Endothelial cell of umbilical vein (primary cell): ENCODE results near the gene CSGALNACT2. TPM values are rescaled to one million over a fixed set of nuclear protein-coding genes. Genes with fewer than 3 reads are reported as not detected.

Experiments
- BruUV-seq: library from RNA; stranded (reverse); fragments of 400-500 nt; replicated peaks from 2 replicates; lab custom pipeline; 2021; lab: Mats Ljungman, UMichigan
- CTCF ChIA-PET: fragments of 300-600, 350-600 bp; sonication (Branson Sonifier 250); formaldehyde crosslinking; loops from one replicate; lab custom pipeline; 2021; ENCODE audit warnings: antibody characterized with exemption, inconsistent platforms; lab: Charles Lee
- POLR2A ChIA-PET: fragments of 300-600, 350-600 bp; sonication (Branson Sonifier 250); formaldehyde crosslinking; loops from one replicate; lab custom pipeline; 2021; ENCODE audit warnings: antibody characterized with exemption, inconsistent platforms; lab: Charles Lee
- DNase-seq: peaks from one replicate; pipeline ENCODE4 v3.0.0-alpha.2; 2011; ENCODE audit warnings: low read depth, low spot score
- FAIRE-seq: peaks from 2 replicates; lab custom pipeline; 2011; peaks lifted over from hg19 to GRCh38; lab: Jason Lieb, UNC
- H2AFZ ChIP-seq: 2 replicates; pipeline ENCODE4 v1.6.0; 2012; ENCODE audit warnings: low read depth, low read length, control low read depth, inconsistent platforms
- H3K27ac ChIP-seq: 2 replicates; pipeline ENCODE4 v1.5.1; 2011; ENCODE audit warnings: low read depth, mild to moderate bottlenecking, control low read depth, low read length, moderate library complexity; ENCODE audit not compliant: insufficient read depth
- H3K27me3 ChIP-seq, 2 experiments: 2 replicates each; pipeline versions ENCODE4 v1.6.0 to v1.6.1; 2011; ENCODE audit warnings: low read length in 2 of 2, mixed read lengths in 1 of 2; ENCODE audit not compliant: control insufficient read depth in 2 of 2, insufficient read depth in 2 of 2
- H3K36me3 ChIP-seq, 2 experiments: 2 replicates in 1 of 2; 3 replicates in 1 of 2; pipeline ENCODE4 v1.5.1; 2011; ENCODE audit warnings: low read length in 2 of 2, mild to moderate bottlenecking in 1 of 2, moderate library complexity in 1 of 2; ENCODE audit not compliant: control insufficient read depth in 2 of 2, insufficient read depth in 2 of 2; ENCODE audit errors: extremely low read depth in 1 of 2
- H3K4me1 ChIP-seq: 3 replicates; pipeline ENCODE4 v1.5.1; 2011; ENCODE audit warnings: mild to moderate bottlenecking, low read length; ENCODE audit not compliant: control insufficient read depth, insufficient read depth; ENCODE audit errors: extremely low read depth
- H3K4me2 ChIP-seq: 2 replicates; pipeline ENCODE4 v1.6.1; 2011; ENCODE audit warnings: low read length, control low read depth, mixed read lengths; ENCODE audit not compliant: insufficient read depth
- H3K4me3 ChIP-seq, 3 experiments: fragments of 200-600 bp in 1 of 3; sonication (generic), shearing (Covaris generic) in 1 of 3; replicated peaks in 1 of 3; 2 replicates each; pipeline ENCODE4 v1.5.1; 2011 to 2016; ENCODE audit warnings: control low read depth in 3 of 3, low read length in 3 of 3, mild to moderate bottlenecking in 2 of 3, inconsistent platforms in 1 of 3, low read depth in 1 of 3, moderate library complexity in 1 of 3; ENCODE audit not compliant: insufficient read depth in 1 of 3
- H3K79me2 ChIP-seq: 2 replicates; pipeline ENCODE4 v1.6.0; 2012; ENCODE audit warnings: low read length, inconsistent platforms; ENCODE audit not compliant: control insufficient read depth, insufficient read depth
- H3K9ac ChIP-seq: replicated peaks from 2 replicates; pipeline ENCODE3; 2011; ENCODE audit warnings: low read length, control low read depth; ENCODE audit not compliant: insufficient read depth; ENCODE audit errors: extremely low read depth
- H3K9me1 ChIP-seq: replicated peaks from 3 replicates; pipeline ENCODE4 v1.6.0; 2011; ENCODE audit warnings: mild to moderate bottlenecking, low read length; ENCODE audit not compliant: control insufficient read depth, insufficient read depth; ENCODE audit errors: extremely low read depth
- H3K9me3 ChIP-seq: replicated peaks from 2 replicates; pipeline ENCODE4 v1.5.1; 2012; ENCODE audit warnings: low read length, inconsistent platforms; ENCODE audit not compliant: control insufficient read depth, insufficient read depth
- H4K20me1 ChIP-seq: replicated peaks from 2 replicates; pipeline ENCODE3; 2011; ENCODE audit warnings: mild to moderate bottlenecking, low read length; ENCODE audit not compliant: control insufficient read depth, insufficient read depth; ENCODE audit errors: extremely low read depth
- EZH2 ChIP-seq: IDR thresholded peaks from 2 replicates; pipeline ENCODE4 v1.6.1; 2012; ENCODE audit warnings: borderline replicate concordance, low read depth, mild to moderate bottlenecking, moderate library complexity, low read length, inconsistent platforms; ENCODE audit not compliant: severe bottlenecking
- FOS ChIP-seq: IDR thresholded peaks from 2 replicates; pipeline ENCODE4 v1.6.1; 2011; ENCODE audit warnings: mild to moderate bottlenecking, low read length, moderate library complexity, borderline replicate concordance; ENCODE audit not compliant: insufficient read depth
- GATA2 ChIP-seq: IDR thresholded peaks from 2 replicates; pipeline ENCODE4 v1.7.0; 2011; ENCODE audit warnings: low read depth, mild to moderate bottlenecking, moderate library complexity, mixed read lengths, low read length; ENCODE audit not compliant: insufficient read length, insufficient read depth
- JUN ChIP-seq: IDR thresholded peaks from 2 replicates; pipeline ENCODE4 v1.6.1; 2011; ENCODE audit warnings: borderline replicate concordance, low read depth; ENCODE audit not compliant: insufficient read length, insufficient read depth
- MYC ChIP-seq: IDR thresholded peaks from one replicate; pipeline ENCODE4 v1.6.1; 2011; ENCODE audit warnings: mild to moderate bottlenecking, low read depth, low read length
- POLR2A ChIP-seq: IDR thresholded peaks from 2 replicates; pipeline ENCODE4 v1.6.1; 2012; ENCODE audit warnings: low read depth, mild to moderate bottlenecking, control low read depth, low read length
- POLR2AphosphoS5 ChIP-seq: IDR thresholded peaks from 2 replicates; pipeline ENCODE4 v1.6.1; 2012; ENCODE audit warnings: low read depth, mild to moderate bottlenecking, control low read depth, low read length, moderate library complexity; ENCODE audit not compliant: insufficient read depth
- dilution Hi-C: fragments of 300-500 bp; cut with MboI; formaldehyde crosslinking; loops from one replicate; pipeline ENCODE4 v1.15.0; 2019; ENCODE audit warnings: low sequenced_read_pairs; ENCODE audit not compliant: extremely low pct_ligation_motif_present
- intact Hi-C: fragments of 100-400 bp; cut with micrococcal nuclease; formaldehyde crosslinking; loops from one replicate; pipeline ENCODE4 v1.10.0; 2022
- polyA plus RNA-seq, 4 experiments: library from polyadenylated mRNA; depleted of rRNA in 3 of 4; stranded (reverse) in 3 of 4; unstranded in 1 of 4; fragments of >200 nt; gene quantifications; 2 replicates each; pipeline versions ENCODE4 v1.2.1 to v1.2.3, GENCODE V29; 2011 to 2012; ENCODE audit warnings: missing spikeins in 1 of 4
- total RNA-seq: library from RNA; stranded (reverse); gene quantifications from 2 replicates; pipeline ENCODE4 v1.2.3, GENCODE V29; 2021
- TF ChIP-seq, protein P1 (sequence below), 2 donors: IDR thresholded peaks; 1 replicate in 1 of 2; 2 replicates in 1 of 2; pipeline ENCODE4 v1.5.1; 2011; ENCODE audit warnings: low read length in 2 of 2, mild to moderate bottlenecking in 2 of 2, moderate library complexity in 2 of 2, control low read depth in 1 of 2, inconsistent platforms in 1 of 2, low read depth in 1 of 2; ENCODE audit not compliant: insufficient read depth in 1 of 2; ENCODE audit errors: extremely low read depth in 1 of 2
- TF ChIP-seq, protein P2 (sequence below): IDR thresholded peaks from 2 replicates; pipeline ENCODE4 v1.6.1; 2011; ENCODE audit not compliant: insufficient read depth, insufficient read length

The CSGALNACT2 gene
- total and polyA plus RNA-seq, 2 donors (not counting 3 experiments of a cell fraction or from before 2014, with no cell fraction given), result 9.7 to 17.7 TPM

DNA sequence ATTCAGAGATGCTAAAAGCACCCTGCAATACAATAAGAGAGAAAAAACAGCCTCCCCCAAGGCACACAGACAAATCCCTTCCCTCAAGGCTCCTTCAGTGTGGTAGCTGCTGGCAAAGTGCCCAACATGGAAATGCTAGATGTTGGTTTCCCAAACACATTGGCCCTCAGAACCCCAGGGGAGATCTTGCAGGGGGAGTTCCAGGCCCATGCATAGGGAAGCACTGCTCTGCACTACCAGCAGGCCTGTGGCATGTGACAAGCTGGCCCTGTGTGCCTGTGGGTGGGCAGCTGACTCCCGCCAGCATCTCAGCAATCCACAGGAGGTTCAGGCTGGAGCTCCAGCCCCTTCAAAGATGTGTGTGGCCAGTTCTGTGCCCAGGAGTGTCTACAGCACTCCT, 16.8 kb upstream of the CSGALNACT2 start:
- no peak overlapping the region for H3K27ac ChIP-seq
- DNase-seq, result no peak
- dilution Hi-C loops, result no loop called here
- no peaks in the 10 kb centered on the region for H3K36me3 ChIP-seq
- no peaks in the 10 kb centered on the region for H3K9me1 ChIP-seq
- H4K20me1 ChIP-seq, result no peaks in the 10 kb centered on the region
- ChIA-PET POLR2A (no interaction called here), CTCF (interaction anchor here (0.9 kb wide), 1 partner anchor 20 kb away, joined by 6 read pairs; no protein-coding TSS in a partner anchor)
- TF ChIP-seq EZH2 (no peak), POLR2A (no peak), POLR2AphosphoS5 (no peak), FOS (no peak), MYC (no peak), GATA2 (no peak), JUN (no peak)
- TF ChIP-seq, protein P1, sequence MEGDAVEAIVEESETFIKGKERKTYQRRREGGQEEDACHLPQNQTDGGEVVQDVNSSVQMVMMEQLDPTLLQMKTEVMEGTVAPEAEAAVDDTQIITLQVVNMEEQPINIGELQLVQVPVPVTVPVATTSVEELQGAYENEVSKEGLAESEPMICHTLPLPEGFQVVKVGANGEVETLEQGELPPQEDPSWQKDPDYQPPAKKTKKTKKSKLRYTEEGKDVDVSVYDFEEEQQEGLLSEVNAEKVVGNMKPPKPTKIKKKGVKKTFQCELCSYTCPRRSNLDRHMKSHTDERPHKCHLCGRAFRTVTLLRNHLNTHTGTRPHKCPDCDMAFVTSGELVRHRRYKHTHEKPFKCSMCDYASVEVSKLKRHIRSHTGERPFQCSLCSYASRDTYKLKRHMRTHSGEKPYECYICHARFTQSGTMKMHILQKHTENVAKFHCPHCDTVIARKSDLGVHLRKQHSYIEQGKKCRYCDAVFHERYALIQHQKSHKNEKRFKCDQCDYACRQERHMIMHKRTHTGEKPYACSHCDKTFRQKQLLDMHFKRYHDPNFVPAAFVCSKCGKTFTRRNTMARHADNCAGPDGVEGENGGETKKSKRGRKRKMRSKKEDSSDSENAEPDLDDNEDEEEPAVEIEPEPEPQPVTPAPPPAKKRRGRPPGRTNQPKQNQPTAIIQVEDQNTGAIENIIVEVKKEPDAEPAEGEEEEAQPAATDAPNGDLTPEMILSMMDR (IDR thresholded peaks at IDR 0.05; ENCODE audit: extremely low read depth in 1 of 2, insufficient read depth in 1 of 2, low read depth in 1 of 2, low read length in 2 of 2), result no peak
- TF ChIP-seq, protein P2, sequence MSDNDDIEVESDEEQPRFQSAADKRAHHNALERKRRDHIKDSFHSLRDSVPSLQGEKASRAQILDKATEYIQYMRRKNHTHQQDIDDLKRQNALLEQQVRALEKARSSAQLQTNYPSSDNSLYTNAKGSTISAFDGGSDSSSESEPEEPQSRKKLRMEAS, result no peak
- no peaks in the 10 kb centered on the region for H3K9me3 ChIP-seq
- H3K4me1 ChIP-seq, result peaks cover 1% of the 10 kb centered on the region
- BruUV-seq, result no TSS peak
- no peak overlapping the region for H3K4me2 ChIP-seq
- H3K9ac ChIP-seq, result no peak overlapping the region
- intact Hi-C loops, result no loop called here
- FAIRE-seq, result no peak
- H3K79me2 ChIP-seq, result no peaks in the 10 kb centered on the region
- H3K27me3 ChIP-seq, result no peaks in the 10 kb centered on the region
- no peak overlapping the region for H2AFZ ChIP-seq
- H3K4me3 ChIP-seq, result no peak overlapping the region
